Stimulated activated CD4-positive, alpha-beta T cell treated with anti-CD3 and anti-CD28 coated beads, Interleukin-15, amount 100 ng/mL, for 1 hour (primary cell): ENCODE results near the gene GAL3ST2.

ENCODE experiments used
- DNase-seq, 2 donors: peaks; one replicate each; pipeline ENCODE4 v3.0.0-alpha.2; 2020; ENCODE audit warnings: low read depth in 1 of 2, low spot score in 1 of 2

GAL3ST2 gene

GRCh38 chr2:241842620-241843211, 66.1 kb downstream of the GAL3ST2 start:
- DNase-seq = no peak

- no peak for DNase-seq
Observed at GRCh38 chr2:241843321-241844065, 66.9 kb downstream of the GAL3ST2 start.

- peak; percentile 75 to 76 for DNase-seq
Observed at GRCh38 chr2:241844066-241844728, 67.6 kb downstream of the GAL3ST2 start.

GRCh38 chr2:241844831-241845578, 68.4 kb downstream of the GAL3ST2 start:
- no peak for DNase-seq

- no peak for DNase-seq
Observed at GRCh38 chr2:241846406-241846805, 69.8 kb downstream of the GAL3ST2 start.

GRCh38 chr2:241848761-241849615, 72.4 kb downstream of the GAL3ST2 start:
- DNase-seq = no peak

GRCh38 chr2:241849616-241850543, 73.3 kb downstream of the GAL3ST2 start:
- no peak for DNase-seq

GRCh38 chr2:241850544-241851324, 74.1 kb downstream of the GAL3ST2 start:
- no peak for DNase-seq

- no peak for DNase-seq
Observed at GRCh38 chr2:241851325-241852115, 74.9 kb downstream of the GAL3ST2 start.

GRCh38 chr2:241852116-241852980, 75.7 kb downstream of the GAL3ST2 start:
- DNase-seq = no peak

GRCh38 chr2:241852981-241853631, 76.5 kb downstream of the GAL3ST2 start:
- DNase-seq = no peak
